ENCODE data around the gene RIIAD1. TPM values are rescaled to one million over a fixed set of nuclear protein-coding genes. Genes with fewer than 3 reads are reported as not detected.

Gene RIIAD1
- total RNA-seq, 2 experiments from 2014 or later = not detected

- peaks cover 5% of the 10 kb centered on the region for H3K36me3 Mint-ChIP-seq (ENCODE audit: low read depth)
- peaks cover 2% of the 10 kb centered on the region for H3K27me3 Mint-ChIP-seq
- no peaks in the 10 kb centered on the region for H3K9me3 Mint-ChIP-seq
- DNase-seq = no peak
- no peak overlapping the region for H3K27ac Mint-ChIP-seq
- ChIA-PET CTCF (no interaction called here), POLR2A (no interaction called here)
- H3K4me3 Mint-ChIP-seq = no peak overlapping the region
- peaks cover 10% of the 10 kb centered on the region for H3K4me1 Mint-ChIP-seq
These were observed 17.5 kb upstream of the RIIAD1 start for GRCh38 chr1:151703813-151704212.

DNA sequence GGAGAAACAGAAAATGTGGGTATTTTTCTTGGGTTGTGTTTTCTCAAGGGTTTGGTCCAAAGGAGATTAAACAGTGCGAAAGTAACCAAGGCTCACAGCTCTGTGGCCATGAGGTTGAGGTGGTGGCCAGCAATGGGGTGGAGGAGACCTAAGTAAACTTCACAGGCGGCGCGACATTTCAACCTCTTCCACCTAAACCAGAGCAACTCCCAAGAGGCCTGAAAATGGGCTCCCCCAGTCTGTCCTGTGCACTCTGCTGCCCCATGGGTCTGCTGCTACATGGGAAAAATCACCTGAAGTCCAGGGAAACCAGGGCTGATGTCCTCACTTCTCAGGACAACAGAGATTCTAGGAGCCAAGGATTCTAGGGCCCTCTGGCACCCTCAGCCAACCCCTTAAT is 17.1 kb upstream of the RIIAD1 start:
- POLR2A ChIA-PET = no interaction called here
- CTCF ChIA-PET = no interaction called here
- DNase-seq = no peak
- Mint-ChIP-seq H3K36me3 (ENCODE audit: low read depth) (peaks cover 5% of the 10 kb centered on the region), H3K27ac (no peak overlapping the region), H3K4me3 (no peak overlapping the region), H3K27me3 (peaks cover 2% of the 10 kb centered on the region), H3K4me1 (peaks cover 10% of the 10 kb centered on the region), H3K9me3 (no peaks in the 10 kb centered on the region)

DNA sequence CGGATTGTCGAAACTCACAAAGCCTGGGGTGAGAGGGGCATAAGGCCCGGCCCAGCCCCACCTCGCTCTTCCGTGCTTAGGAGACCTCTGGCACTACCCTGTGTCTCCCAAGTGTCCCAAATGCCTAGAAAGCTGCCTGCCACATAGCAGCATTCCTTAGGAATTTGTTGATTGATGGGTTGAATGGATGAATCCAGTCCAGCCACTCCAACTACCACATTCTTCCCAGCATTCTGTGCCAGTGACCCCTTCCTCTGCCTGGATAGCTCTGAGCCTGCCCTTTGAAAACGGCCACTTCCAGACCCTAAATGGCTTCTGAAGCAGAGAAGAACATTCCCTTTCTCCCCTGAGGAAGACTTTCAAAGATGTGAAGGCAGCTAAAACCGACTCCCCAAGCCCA is 16.2 kb upstream of the RIIAD1 start:
- Mint-ChIP-seq H3K9me3 (no peaks in the 10 kb centered on the region), H3K4me3 (no peak overlapping the region), H3K27me3 (peaks cover 2% of the 10 kb centered on the region), H3K4me1 (peaks cover 10% of the 10 kb centered on the region), H3K27ac (no peak overlapping the region), H3K36me3 (ENCODE audit: low read depth) (peaks cover 2% of the 10 kb centered on the region)
- ChIA-PET POLR2A (no interaction called here), CTCF (interaction anchor here (0.6 kb wide), 1 partner anchor 932 kb away, joined by 4 read pairs; no protein-coding TSS in a partner anchor)
- no peak for DNase-seq

DNA sequence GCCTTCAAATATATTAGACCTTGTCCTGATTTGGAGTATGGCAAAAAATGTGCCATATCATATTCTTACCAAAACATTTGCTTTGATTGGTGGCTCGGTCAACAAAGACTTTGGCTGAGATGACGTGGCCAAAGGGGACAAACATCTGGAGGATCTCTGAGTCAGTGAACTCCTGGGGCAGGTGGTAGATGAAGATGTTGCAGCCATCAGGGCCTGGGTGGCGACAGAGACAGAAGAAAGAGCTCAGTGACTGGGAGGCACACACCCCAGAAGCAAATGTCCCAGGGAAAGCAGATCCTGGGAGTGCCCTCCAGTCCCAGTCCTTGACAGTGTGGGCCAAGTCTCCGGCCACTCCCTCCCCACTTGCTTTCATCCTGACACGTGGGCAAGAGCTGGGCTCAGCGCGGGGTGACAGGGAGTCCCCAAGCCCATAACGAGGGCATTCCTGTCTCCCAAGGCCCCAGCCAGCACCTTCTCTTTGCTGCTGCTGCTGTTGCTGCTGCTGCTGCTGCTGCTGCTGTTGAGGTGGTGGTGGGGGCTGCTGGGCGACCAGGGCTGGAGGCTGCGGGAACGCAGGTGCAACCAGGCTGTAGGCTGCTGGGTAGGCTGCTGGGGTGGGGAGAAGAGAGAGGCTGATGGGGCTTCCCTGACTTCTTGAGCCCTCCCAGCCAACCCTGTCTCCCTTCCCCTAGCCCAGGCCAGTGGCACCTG is 15.4 kb upstream of the RIIAD1 start:
- DNase-seq = no peak
- Mint-ChIP-seq H3K36me3 (ENCODE audit: low read depth) (no peaks in the 10 kb centered on the region), H3K4me1 (peaks cover 10% of the 10 kb centered on the region), H3K27me3 (peaks cover 2% of the 10 kb centered on the region), H3K4me3 (no peak overlapping the region), H3K27ac (no peak overlapping the region), H3K9me3 (no peaks in the 10 kb centered on the region)
- ChIA-PET CTCF (interaction anchor here (0.6 kb wide), 1 partner anchor 52 kb away, joined by 3 read pairs; no protein-coding TSS in a partner anchor), POLR2A (no interaction called here)

- ChIA-PET CTCF (no interaction called here), POLR2A (no interaction called here)
- no peaks in the 10 kb centered on the region for H3K36me3 Mint-ChIP-seq (ENCODE audit: low read depth)
These were observed 14.6 kb upstream of the RIIAD1 start for GRCh38 chr1:151706464-151707415.

DNA sequence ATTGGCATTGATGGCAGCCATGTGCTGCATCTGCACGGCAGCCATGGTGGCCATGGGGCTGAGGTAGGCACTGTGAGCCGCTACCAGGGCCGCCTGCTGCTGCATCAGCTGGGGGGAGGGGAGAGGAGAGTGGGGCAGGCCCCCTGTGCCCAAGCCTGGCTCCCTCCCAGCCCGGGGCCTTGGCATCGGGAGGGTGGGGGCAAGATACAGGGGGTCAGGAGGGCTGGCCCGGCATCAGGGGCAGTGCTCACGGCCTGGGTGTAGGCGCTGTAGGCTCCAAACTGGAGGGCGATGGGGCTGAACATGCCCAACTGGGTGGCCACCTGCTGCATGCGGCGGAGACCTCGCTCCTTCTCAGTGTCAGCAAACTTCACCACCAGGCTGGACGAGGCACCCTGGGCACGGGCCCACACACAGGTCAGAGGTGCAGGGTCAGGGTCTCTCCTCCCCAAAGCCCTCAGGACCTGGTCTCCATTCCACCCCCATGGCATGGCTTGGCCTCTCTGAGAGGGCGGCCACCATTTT is 13.7 kb upstream of the RIIAD1 start:
- Mint-ChIP-seq H3K4me1 (peaks cover 10% of the 10 kb centered on the region), H3K27ac (no peak overlapping the region), H3K27me3 (peaks cover 2% of the 10 kb centered on the region), H3K9me3 (no peaks in the 10 kb centered on the region), H3K36me3 (ENCODE audit: low read depth) (no peaks in the 10 kb centered on the region), H3K4me3 (no peak overlapping the region)
- CTCF ChIA-PET = no interaction called here
- POLR2A ChIA-PET = no interaction called here
- no peak for DNase-seq

More at GRCh38 chr1:151706464-151707415, 14.6 kb upstream of the RIIAD1 start:
- H3K27ac Mint-ChIP-seq = no peak overlapping the region
- no peak overlapping the region for H3K4me3 Mint-ChIP-seq
- H3K27me3 Mint-ChIP-seq = peaks cover 2% of the 10 kb centered on the region
- H3K9me3 Mint-ChIP-seq = no peaks in the 10 kb centered on the region
- peaks cover 10% of the 10 kb centered on the region for H3K4me1 Mint-ChIP-seq
- no peak for DNase-seq

DNA sequence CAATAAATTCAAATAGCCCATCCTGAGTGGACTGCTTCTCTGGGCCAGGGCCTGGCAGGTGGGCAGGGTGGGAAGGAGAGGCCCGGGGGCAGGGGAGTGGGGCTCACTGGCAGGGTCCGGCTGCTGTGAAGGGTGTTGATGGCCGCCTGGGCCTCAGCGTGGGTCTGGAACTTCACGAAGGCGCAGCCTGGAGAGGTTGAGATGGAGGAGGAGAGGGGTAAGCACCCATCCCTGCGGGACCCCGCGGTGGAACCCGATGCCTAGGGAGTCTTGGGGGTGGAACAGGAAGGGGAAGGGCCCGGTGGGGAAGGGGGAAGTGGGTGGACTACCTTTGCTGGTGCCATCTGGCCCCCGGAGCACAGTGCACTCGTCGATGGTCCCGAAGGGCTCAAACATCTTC is 12.4 kb upstream of the RIIAD1 start:
- no peak overlapping the region for H3K4me3 Mint-ChIP-seq
- CTCF ChIA-PET = interaction anchor here (0.7 kb wide), 1 partner anchor 26 kb away, joined by 3 read pairs; no protein-coding TSS in a partner anchor

DNA sequence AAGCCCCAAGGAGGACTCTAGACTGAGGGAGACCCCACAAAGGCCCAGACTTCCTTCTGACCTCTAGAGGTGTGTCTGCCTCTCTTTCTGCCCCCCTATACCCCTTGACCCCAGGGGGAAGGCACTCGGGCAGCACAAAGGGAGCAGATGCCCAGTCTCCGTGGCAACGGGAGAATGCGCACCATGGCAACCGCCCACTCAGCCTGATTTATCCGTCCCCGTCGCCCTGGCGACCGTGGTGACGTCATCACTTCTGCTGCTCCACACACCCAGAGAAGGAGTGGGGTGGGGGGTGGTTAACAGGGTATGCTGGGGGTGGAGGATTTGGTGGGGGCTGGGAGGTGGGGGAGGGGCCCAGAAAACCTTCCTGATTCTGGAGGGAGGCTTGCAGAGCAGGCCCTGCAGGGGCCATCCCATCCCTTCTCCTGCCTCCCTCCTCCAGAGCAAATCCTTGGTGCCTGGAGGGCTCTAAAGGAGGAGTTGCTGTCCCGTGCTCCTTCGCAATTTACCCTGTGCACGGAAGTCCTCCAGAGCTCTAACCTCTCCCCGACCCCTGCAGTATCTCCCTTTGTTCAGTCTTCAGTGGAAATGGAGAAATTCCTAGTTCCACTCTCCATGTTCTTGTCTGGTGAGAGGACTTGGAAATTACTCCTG is 11.0 kb upstream of the RIIAD1 start:
- Mint-ChIP-seq H3K4me3 (no peak overlapping the region), H3K36me3 (ENCODE audit: low read depth) (no peaks in the 10 kb centered on the region), H3K9me3 (no peaks in the 10 kb centered on the region), H3K4me1 (peaks cover 6% of the 10 kb centered on the region), H3K27ac (no peak overlapping the region), H3K27me3 (peaks cover 9% of the 10 kb centered on the region)
- CTCF ChIA-PET = no interaction called here
- POLR2A ChIA-PET = no interaction called here
- DNase-seq = peak; percentile 33

More for the DNA sequence above, 12.4 kb upstream of the RIIAD1 start:
- H3K27me3 Mint-ChIP-seq = peaks cover 4% of the 10 kb centered on the region
- H3K9me3 Mint-ChIP-seq = no peaks in the 10 kb centered on the region
- POLR2A ChIA-PET = no interaction called here
- peaks cover 6% of the 10 kb centered on the region for H3K4me1 Mint-ChIP-seq
- no peak for DNase-seq
- H3K27ac Mint-ChIP-seq = no peak overlapping the region
- H3K36me3 Mint-ChIP-seq (ENCODE audit: low read depth) = no peaks in the 10 kb centered on the region

DNA sequence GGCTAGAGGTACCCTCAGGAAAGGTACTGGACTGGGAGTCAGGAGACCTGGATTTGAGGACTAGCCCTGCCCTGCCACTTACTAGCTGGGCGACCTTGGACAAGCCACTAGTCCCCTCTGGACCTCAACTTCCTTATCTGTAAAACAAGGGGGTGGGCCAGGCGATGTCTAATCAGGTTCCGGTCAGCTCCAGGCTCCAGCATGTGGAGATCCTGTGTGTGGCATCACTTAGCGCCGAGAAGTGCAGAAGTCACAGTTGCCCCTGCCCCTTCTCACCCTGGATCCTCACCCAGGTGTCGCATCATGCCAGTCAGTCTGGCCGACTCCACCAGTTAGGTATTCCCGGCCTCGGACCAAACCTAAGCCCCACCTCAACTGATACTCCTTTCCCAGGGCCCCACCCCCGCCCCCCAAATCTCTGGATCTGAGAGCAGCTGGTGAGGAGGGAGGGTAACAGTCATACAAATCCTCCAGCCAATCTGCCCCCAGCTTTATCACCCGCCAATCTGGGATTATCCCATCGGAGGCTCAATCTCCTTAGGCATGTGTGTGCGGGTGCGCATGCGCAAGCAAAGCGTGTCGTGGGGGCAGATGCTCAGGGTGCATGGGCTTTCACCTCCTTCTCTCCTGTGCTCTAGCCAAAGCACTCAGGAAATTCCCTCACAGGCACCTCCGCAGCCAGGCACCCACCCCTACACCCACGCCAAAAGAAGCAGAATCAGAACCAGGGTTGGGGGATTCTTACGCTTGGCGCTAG is 10.1 kb upstream of the RIIAD1 start:
- CTCF ChIA-PET = no interaction called here
- POLR2A ChIA-PET = interaction anchor here (0.5 kb wide), 1 partner anchor 1008 kb away, joined by 3 read pairs; a partner anchor contains a TSS
- H3K36me3 Mint-ChIP-seq (ENCODE audit: low read depth) = no peaks in the 10 kb centered on the region
- H3K4me3 Mint-ChIP-seq = no peak overlapping the region
- H3K27me3 Mint-ChIP-seq = peaks cover 17% of the 10 kb centered on the region
- DNase-seq = no peak
- H3K4me1 Mint-ChIP-seq = peaks cover 4% of the 10 kb centered on the region
- no peak overlapping the region for H3K27ac Mint-ChIP-seq
- H3K9me3 Mint-ChIP-seq = no peaks in the 10 kb centered on the region

GRCh38 chr1:151711951-151712350 is 9.4 kb upstream of the RIIAD1 start:
- Mint-ChIP-seq H3K27me3 (peaks cover 20% of the 10 kb centered on the region), H3K4me1 (peaks cover 2% of the 10 kb centered on the region), H3K9me3 (no peaks in the 10 kb centered on the region), H3K27ac (no peak overlapping the region), H3K36me3 (ENCODE audit: low read depth) (no peaks in the 10 kb centered on the region), H3K4me3 (no peak overlapping the region)
- no peak for DNase-seq
- ChIA-PET POLR2A (interaction anchor here (0.5 kb wide), 1 partner anchor 1007 kb away, joined by 3 read pairs; a partner anchor contains a TSS), CTCF (no interaction called here)

DNA sequence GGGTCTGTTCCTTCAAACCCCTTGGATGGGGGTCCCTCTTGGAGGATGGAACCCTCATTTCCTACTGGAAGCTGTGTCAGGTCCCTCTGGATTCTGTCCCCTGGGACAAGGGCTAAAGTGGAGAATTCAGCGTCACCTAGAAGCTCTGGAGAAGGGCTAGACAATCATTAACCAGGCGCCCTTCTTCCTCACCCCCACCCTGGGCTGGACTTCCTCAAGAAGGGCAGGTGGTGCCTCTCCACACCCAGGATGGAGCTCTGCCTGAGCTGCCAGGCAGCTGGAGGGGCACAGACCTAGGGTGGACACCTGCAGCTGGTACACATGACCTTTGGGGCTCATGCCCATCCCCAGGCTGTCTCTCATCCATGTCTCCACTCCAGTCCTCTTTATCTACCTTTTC is 8.3 kb upstream of the RIIAD1 start:
- Mint-ChIP-seq H3K27ac (no peak overlapping the region), H3K36me3 (ENCODE audit: low read depth) (no peaks in the 10 kb centered on the region), H3K4me1 (peaks cover 5% of the 10 kb centered on the region), H3K4me3 (no peak overlapping the region), H3K27me3 (peaks cover 31% of the 10 kb centered on the region), H3K9me3 (no peaks in the 10 kb centered on the region)
- ChIA-PET POLR2A (no interaction called here), CTCF (interaction anchor here (0.9 kb wide), 1 partner anchor 130 kb away, joined by 3 read pairs; no protein-coding TSS in a partner anchor)
- no peak for DNase-seq

GRCh38 chr1:151713874-151714273 is 7.4 kb upstream of the RIIAD1 start:
- no peak for DNase-seq
- CTCF ChIA-PET = interaction anchor here (0.9 kb wide), 1 partner anchor 130 kb away, joined by 3 read pairs; no protein-coding TSS in a partner anchor
- Mint-ChIP-seq H3K27ac (no peak overlapping the region), H3K27me3 (peaks cover 40% of the 10 kb centered on the region), H3K4me3 (no peak overlapping the region), H3K9me3 (no peaks in the 10 kb centered on the region), H3K4me1 (peaks cover 5% of the 10 kb centered on the region), H3K36me3 (ENCODE audit: low read depth) (no peaks in the 10 kb centered on the region)
- POLR2A ChIA-PET = no interaction called here
